Measurements from ENCODE around the gene KRT15. TPM values are rescaled to one million over a fixed set of nuclear protein-coding genes. Genes with fewer than 3 reads are reported as not detected.

KRT15 gene
- total and polyA plus RNA-seq, 2 of the 4 experiments (the other 2 are of a cell fraction), result 2.9 to 5.3 TPM

- H4K20me1 ChIP-seq (ENCODE audit: insufficient read depth, low read length), result no peaks in the 10 kb centered on the region
- ChIA-PET POLR2A (ENCODE audit: unreplicated experiment) (interaction anchor here (0.5 kb wide), 1 partner anchor 20 kb away, joined by 4 read pairs; no protein-coding TSS in a partner anchor), CTCF (no interaction called here)
- 50% methylated on average over 18 of the region's 62 CpGs; no CpG with 5 or more reads in 1 of the 2 experiments for WGBS, 2 experiments (ENCODE audit: extremely low coverage in 2 of 2, insufficient read length in 1 of 2)
- H3K4me1 ChIP-seq (ENCODE audit: control insufficient read depth, insufficient read depth, low read length), result peaks cover 21% of the 10 kb centered on the region
- H2AK9ac ChIP-seq (replicated peaks; ENCODE audit: low read depth, low read length, poor library complexity), result no peak overlapping the region
- H2BK20ac ChIP-seq (ENCODE audit: low read depth, low read length), result no peak overlapping the region
- no peak overlapping the region for H3K9ac ChIP-seq (ENCODE audit: low read depth, low read length)
- H2AFZ ChIP-seq (replicated peaks; ENCODE audit: low read length, poor library complexity), result peak overlapping the region; percentile 81
- no peaks in the 10 kb centered on the region for H3K9me3 ChIP-seq (ENCODE audit: control insufficient read depth, insufficient read depth, low read length)
- no peak overlapping the region for H2BK15ac ChIP-seq (ENCODE audit: low read depth, low read length)
- no peak overlapping the region for H3K4ac ChIP-seq (ENCODE audit: low read depth, low read length)
- TF ChIP-seq MXI1 (IDR thresholded peaks at IDR 0.05; ENCODE audit: borderline replicate concordance, low read depth, low read length) (no peak), POLR2A (IDR thresholded peaks at IDR 0.05; ENCODE audit: low read depth, low read length) (no peak), MAZ (IDR thresholded peaks at IDR 0.05; ENCODE audit: borderline replicate concordance, low read depth, low read length) (no peak), CTCF (conservative IDR thresholded peaks at IDR 0.05; ENCODE audit: low read depth, low read length) (no peak), RFX5 (IDR thresholded peaks at IDR 0.05; ENCODE audit: low read depth, low read length) (no peak), RCOR1 (IDR thresholded peaks at IDR 0.05; ENCODE audit: insufficient replicate concordance, low read length) (no peak), CHD1 (IDR thresholded peaks at IDR 0.05; ENCODE audit: low read depth, low read length) (no peak), CEBPB (IDR thresholded peaks at IDR 0.05; ENCODE audit: low read depth, low read length) (no peak), BHLHE40 (IDR thresholded peaks at IDR 0.05; ENCODE audit: low read depth, low read length) (no peak)
- H3K79me1 ChIP-seq (ENCODE audit: low read depth in 1 of 2, low read length in 2 of 2), result peaks cover 0 to under 1% of the 10 kb centered on the region in 2 experiments; a peak in 1 of 4 replicates
- no peak overlapping the region for H4K5ac ChIP-seq (ENCODE audit: low read depth, low read length)
- no TSS peak for BruUV-seq (replicated peaks)
- no peak overlapping the region for H3K27ac ChIP-seq (ENCODE audit: insufficient read depth, low read length)
- no peak for ATAC-seq (ENCODE audit: low read depth)
- no peak overlapping the region for H3K18ac ChIP-seq (ENCODE audit: low read depth, low read length)
- H2BK120ac ChIP-seq (ENCODE audit: low read depth, low read length), result peak overlapping the region; percentile 26; the same call in 1 of the 2 replicates
- no peak overlapping the region for H4K8ac ChIP-seq (ENCODE audit: low read depth in 2 of 2, low read length in 2 of 2)
- no peak overlapping the region for H4K91ac ChIP-seq (ENCODE audit: insufficient read depth, low read depth, low read length)
- dilution Hi-C loops (cut with HindIII; ENCODE audit: low sequenced_read_pairs, unreplicated experiment) (no loop called here), in situ Hi-C loops (cut with MboI; ENCODE audit: low sequenced_read_pairs) (no loop called here), intact Hi-C loops (cut with micrococcal nuclease) (no loop called here)
- no peak overlapping the region for H3K4me3 ChIP-seq (ENCODE audit: insufficient read depth, low read depth, low read length)
- H3K4me2 ChIP-seq (ENCODE audit: low read depth, low read length), result no peak overlapping the region
- no peak overlapping the region for H3K23ac ChIP-seq (ENCODE audit: low read depth, low read length)
- no peak overlapping the region for H3K56ac ChIP-seq (ENCODE audit: extremely low read depth, insufficient read depth, low read length)
- no peak overlapping the region for H3K14ac ChIP-seq (replicated peaks; ENCODE audit: low read depth, low read length)
- peaks cover 21% of the 10 kb centered on the region for H3K9me1 ChIP-seq (ENCODE audit: insufficient read depth, low read length)
- no peaks in the 10 kb centered on the region for H3K36me3 ChIP-seq (ENCODE audit: control insufficient read depth, insufficient read depth, low read length)
- DNase-seq, result no peak
- H2AK5ac ChIP-seq (ENCODE audit: low read depth, low read length), result no peak overlapping the region; the same call in 1 of the 2 replicates
- H2BK5ac ChIP-seq (ENCODE audit: low read depth, low read length, poor library complexity, severe bottlenecking), result no peak overlapping the region
- H3K27me3 ChIP-seq (ENCODE audit: control insufficient read depth, insufficient read depth, low read length), result peaks cover 2% of the 10 kb centered on the region; the same call in 1 of the 2 replicates
These were observed 8.7 kb upstream of the KRT15 start for GRCh38 chr17:41527063-41528023.
